Dedifferentiated amniotic fluid mesenchymal stem cell (primary cell): Measurements from ENCODE around the gene PLEKHA5.

ENCODE experiments used
- DNase-seq: peaks from one replicate; pipeline ENCODE4 v3.0.0-alpha.2; 2016; ENCODE audit errors: extremely low spot score

The PLEKHA5 gene

DNA sequence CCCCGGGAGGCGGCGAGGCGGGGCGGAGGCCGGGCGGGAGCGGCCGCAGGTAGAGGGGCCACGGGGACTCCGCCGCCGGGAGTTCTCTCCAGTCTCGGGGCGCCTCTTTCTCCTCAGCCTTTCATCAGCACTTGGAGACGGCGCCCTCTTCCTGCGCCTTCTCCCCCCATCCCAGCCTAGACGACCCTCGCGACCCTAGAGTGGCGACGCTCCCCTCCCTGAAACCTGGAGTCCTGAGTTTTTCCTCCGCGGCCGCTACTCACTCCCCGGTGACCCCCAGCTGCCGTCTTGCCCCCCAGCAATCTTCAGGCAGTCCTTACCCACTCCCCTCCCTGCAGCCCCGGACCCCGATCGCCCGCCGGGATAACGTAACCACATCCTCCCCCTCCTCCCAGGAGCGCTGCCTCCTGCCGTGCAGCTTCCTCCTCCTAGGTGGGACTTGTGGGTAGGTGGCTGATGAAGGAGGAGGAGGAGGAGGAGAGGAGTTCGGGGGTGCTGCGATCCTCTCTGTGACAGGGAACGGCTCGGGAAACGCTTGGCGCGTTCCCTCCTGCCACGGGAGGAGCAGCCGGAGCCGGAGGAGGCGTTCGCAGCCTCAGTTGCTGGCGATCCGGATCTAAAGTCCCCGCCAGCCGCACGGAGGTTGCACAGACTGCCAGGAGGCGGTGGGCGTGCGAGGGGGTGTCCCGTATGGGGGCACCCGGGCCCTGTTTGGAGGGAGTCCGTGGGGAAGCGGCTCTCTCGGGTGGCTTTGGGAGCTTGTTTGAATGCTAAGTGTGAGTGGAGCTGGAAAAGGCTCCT lies 891 bp downstream of the PLEKHA5 start:
- no peak for DNase-seq

DNA sequence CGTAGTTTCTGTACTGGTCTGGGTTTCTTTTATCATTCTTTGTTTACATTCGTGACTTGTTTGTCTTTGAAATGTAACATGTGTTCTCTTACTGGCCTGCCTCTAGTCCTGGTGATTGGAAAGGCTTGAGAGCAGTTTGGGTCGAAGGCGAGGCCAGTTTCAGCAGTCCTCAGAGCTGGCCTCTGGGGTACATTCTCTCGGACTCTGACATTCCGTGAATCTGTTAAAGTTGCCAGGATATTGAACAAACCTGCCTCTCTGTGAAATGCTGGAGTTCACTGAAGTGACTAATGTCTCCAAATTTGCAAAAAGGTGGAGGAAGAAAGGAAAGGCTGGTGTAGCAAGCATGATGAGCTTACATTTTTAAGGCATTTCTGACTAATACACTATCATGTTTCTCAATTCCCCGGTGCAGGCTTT lies 1.5 kb downstream of the PLEKHA5 start:
- no peak for DNase-seq

DNA sequence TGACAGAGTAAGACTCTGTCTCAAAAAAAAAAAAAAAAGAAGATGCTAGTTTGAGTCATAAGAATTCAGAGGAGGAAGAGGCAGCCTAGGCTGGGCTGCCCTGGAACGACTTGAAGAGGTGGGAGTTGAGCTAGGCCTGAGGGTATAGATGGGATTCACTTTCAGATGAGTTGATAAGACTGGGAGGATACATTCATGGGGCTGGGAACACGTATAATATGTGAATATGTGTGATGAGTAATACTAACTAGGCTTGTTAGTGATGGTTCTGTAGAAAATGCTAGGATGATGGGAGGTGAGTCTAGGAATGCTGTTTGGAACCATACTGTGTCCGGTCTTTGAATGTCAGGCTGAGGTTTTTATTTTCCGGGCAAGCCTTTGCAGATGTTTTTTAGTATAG lies 9.0 kb downstream of the PLEKHA5 start:
- no peak for DNase-seq

GRCh38 chr12:19138956-19139355 lies 9.4 kb downstream of the PLEKHA5 start:
- no peak for DNase-seq

DNA sequence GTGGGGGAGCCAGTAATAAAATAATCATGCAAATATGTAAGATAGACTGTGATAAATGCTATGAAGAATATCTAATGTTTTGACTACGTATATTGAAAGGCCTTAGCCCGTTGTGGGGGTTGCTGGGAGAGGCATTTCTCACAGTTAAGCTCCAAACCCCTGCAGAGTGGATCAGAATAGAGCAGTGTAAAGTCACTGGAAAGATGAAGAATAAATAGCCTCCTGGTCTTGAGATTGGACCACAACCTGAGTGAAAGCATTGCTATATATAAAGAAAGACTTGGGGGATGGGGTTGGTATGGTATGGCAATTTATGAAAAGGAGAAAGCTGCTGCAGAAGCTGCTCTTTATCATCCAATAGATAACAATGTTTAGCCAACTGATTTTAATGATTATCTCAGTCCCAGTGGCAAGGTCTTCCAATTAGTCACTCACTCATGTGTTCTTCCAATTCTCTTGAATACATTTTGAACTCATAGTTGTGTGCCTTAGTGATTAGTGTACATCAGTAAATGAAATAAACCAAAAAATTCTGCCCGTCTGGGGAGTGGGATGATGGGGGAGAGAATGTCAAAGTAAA lies 10.2 kb downstream of the PLEKHA5 start:
- DNase-seq: no peak

DNA sequence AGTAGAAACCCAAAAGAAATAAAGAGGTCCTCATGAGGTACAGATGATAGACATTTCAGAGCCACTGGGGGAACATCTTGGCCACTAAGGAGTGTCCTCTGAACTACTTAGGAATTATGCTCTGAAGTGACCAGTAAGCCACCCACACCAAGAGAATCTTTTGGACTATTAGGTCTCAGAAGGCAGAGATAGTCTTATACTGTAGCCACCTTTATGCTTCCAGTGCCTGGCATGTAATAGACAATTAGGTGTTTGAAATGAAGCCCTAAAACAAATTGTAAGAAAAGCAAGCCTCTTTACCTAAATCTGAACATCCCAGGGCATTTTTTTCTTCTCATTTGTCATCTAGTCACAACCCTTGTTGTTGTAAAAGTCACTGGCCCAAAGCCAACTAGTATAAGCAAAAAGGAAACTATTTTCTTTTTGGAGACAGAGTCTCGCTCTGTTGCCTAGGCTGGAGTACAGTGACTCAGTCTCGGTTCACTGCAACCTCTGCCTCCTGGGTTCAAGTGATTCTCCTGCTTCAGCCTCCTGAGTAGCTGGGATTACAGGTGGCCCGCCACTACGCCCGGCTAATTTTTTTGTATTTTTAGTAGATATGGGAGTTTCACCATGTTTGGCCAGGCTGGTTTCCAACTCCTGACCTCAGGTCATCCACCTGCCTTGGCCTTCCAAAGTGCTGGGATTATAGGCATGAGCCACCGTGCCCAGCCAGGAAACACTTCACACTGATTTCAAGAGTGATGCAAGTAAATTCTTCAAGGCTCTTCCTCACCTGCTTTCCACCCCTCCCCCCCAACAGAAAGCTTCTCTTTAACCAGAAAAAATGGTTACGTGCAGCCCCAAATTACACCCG lies 11.1 kb downstream of the PLEKHA5 start:
- no peak for DNase-seq

DNA sequence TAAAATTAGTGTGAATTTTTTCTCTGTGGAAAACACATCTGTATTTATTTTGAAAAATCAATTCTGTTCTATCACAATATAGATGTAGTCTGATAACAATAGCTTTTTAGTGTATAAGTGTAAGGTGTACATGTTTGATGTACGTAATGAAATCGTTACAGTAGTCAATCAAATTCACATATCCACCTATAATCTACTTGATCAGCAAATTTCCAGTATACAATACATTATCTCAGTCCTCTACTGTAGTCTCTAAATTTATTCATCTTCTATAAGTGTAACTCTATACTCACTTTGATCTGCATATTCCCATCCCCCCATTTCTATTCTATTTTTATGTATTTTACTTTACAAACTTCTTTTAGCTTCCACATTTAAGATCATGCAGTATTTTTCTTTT lies 13.0 kb downstream of the PLEKHA5 start:
- DNase-seq: no peak

- DNase-seq: no peak
These were observed 14.8 kb downstream of the PLEKHA5 start for GRCh38 chr12:19144287-19144686.

- DNase-seq: no peak
These were observed 15.5 kb downstream of the PLEKHA5 start for GRCh38 chr12:19144985-19145384.

DNA sequence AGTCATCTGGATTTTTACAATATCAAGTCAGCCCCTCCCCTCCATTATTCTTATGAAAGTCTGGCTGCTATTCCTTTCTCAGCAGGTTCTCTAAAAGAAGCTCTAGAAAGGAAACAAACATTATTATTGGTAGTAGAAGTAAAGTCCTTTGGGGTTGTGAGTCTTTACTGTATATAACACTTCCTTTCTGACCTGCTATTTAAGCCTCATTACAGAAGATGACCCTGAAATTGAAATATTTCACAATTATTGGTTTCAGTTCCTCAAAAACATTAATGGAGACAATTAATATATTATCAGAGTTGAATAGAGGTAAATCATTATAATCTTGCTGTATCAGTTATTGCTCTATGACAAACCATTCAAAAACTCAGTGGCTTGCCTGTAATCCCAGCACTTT lies 19.3 kb downstream of the PLEKHA5 start:
- DNase-seq: no peak

- no peak for DNase-seq
These were observed 20.9 kb downstream of the PLEKHA5 start for GRCh38 chr12:19150273-19150900.

- no peak for DNase-seq
These were observed 21.8 kb downstream of the PLEKHA5 start for GRCh38 chr12:19151298-19151697.

DNA sequence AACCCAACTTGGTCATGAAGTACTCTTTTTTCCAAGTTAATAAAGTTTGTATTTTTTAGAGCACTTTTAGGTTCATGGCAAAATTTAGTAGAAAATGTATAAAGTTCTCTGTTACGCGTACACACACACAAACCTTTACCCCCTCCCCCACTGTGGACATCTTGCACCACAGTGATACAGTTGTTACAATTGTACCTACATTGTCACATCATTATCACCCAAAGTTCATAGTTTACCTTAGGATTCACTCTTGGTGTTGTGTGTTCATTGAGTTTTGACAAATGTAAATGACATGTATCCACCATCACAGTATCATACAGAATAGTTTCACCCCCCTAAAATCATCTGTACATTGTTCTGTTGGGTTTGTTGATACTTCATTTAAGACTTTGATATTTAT lies 23.9 kb downstream of the PLEKHA5 start:
- no peak for DNase-seq

- DNase-seq: no peak
These were observed 25.2 kb downstream of the PLEKHA5 start for GRCh38 chr12:19154686-19155085.

GRCh38 chr12:19155981-19156734 lies 26.6 kb downstream of the PLEKHA5 start:
- no peak for DNase-seq

- DNase-seq: no peak
These were observed 29.4 kb downstream of the PLEKHA5 start for GRCh38 chr12:19158923-19159322.

DNA sequence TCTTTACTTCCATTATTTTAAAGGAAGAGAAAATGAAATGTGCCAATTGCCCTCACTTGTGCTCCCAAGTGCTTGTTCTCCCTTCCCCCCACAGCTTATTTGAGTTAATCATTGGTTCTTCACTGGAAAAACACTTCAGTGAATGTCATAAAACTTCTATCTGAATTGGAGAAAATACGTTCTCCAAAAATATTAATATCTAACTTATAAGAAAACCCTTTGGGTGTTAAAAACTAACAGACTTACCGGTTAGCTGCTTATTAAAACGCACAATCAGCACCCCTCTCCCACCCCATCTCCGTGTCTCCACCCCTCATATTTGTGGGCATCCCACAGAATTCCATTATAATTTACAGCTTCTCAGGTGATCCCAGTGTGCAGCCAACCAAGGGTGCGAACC lies 31.7 kb downstream of the PLEKHA5 start:
- no peak for DNase-seq

GRCh38 chr12:19165451-19165850 lies 35.9 kb downstream of the PLEKHA5 start:
- no peak for DNase-seq

DNA sequence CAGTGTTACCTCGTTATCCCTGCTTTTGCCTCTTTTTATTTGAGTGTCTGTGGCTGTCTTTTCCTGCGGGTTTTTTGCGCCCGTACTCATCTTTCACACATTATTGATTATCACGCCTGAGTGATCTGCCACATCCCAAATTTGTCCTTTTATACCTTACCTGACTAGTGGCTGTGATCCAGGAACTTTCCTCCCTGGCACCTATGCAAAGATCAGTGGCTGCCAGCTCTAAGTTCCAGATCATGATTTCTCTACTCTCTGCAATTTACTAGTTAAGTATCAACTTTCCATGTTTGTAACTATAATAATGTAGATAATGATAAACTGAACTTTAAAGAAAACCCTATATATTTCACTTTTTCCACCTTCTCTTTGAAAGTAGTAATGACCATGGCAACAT lies 36.9 kb downstream of the PLEKHA5 start:
- DNase-seq: no peak

DNA sequence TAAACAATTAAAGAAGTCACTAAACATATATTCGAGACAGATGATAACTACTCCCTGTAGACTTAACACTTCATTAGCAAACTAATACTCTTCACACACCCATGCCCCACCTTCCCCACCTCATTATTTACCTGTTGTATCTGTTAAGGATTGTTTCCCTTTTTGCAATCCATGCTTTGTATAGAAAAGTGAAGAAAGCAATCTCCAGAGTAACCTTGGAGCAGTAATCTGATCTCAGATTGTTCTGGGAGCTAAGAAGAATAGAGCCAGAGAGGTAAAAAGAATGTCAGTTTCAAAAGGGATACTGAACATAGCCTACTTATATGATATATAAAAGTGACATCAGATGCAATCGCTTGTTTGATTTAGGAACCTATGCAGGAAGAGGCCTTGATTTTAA lies 37.4 kb downstream of the PLEKHA5 start:
- DNase-seq: no peak

DNA sequence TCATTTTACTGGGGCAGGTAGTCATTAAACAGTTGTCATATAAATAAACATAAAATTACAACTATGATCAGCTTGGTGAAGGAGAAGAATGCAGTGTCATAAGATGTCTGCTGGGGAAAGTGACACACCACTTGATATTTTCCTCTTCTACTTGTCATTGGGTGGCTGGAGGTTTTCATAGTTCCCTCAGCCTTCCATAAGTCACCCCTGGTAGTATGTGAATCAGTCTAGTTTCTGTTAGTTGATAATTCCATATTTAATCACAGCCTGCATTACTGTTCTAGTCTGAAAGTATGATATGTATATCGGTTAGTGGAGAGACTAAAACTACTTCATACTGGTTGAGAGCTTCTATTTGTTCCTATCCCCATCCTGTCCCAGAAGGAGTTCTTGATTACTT lies 38.2 kb downstream of the PLEKHA5 start:
- DNase-seq: no peak

DNA sequence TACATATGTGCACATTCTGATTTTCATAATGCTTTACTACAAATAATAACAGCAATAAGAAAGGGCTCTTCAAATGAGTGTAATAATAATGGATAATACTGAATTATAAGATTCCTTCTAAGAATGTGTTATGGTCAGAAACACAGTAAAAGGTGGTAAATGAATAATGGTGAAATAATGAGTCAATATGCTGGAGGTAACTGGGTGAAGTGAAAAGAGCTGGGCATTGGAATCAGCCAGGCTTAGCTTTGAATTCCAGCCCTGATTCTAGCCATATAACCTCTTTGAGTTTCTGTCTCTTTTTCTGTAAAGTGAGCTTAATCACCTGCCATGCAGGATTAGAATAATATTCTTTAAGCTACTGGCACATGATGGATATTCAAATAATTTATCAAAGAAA lies 39.1 kb downstream of the PLEKHA5 start:
- no peak for DNase-seq
